CD1c-positive myeloid dendritic cell (primary cell): Measurements from ENCODE around the gene PLPPR1.
"Not testable (repeated sequence)": the region's sequence is repeated elsewhere in the genome, so short reads cannot be mapped to it uniquely, and the experiment has no call there.

Source experiments
- DNase-seq: peaks from one replicate; pipeline ENCODE4 v3.0.0-alpha.2; 2016; ENCODE audit errors: extremely low spot score

PLPPR1 gene

DNA sequence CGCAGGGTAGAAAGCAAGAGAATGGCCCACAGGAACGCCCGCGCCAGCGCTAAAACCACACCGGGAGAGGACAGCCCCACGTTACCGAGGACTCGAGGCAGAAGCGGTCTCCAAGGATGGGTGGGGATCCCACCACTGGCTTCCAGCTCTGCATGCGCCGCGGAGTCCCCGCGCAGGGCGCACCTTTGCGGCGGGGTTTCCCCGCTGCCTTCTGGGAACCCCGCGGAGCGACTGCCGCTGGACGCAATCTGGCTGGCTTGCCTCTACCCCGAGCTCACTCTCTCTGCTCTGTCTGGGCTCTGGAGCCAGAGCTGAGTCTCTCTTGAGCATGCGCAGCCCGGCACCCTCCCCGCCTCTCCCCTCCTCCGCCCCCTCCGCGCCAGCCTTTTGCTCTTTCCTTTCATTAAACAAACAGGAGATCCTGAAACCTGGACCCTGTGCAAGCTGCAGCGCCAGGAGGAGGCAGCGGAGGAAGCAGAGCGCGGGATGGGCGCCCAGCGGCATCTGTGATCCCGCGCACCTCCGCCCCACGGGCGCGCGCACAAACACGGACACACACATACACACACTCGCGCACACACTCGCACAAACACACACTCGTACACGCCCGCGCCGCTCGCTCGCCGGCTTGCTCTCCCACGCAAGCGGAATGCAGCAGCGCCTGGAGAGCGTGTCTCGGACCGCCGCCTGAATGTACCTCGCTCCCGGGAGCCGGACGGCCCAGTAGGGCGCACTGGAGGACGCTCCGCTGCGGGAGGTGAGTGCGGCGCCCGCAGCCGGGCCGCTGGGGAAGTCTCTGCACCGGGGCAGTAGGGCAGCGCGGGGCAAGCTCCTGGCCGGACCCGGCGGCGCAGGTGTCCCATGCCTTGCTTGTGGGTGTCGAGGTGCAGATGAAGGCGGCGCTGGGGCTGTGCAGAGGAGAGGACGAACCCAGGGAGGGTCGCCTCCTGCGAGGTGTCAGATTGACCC, at the start of gene PLPPR1:
TSS of gene PLPPR1 (plus strand) at position 382 of the 969 bp plus-strand sequence.
- DNase-seq: no peak

DNA sequence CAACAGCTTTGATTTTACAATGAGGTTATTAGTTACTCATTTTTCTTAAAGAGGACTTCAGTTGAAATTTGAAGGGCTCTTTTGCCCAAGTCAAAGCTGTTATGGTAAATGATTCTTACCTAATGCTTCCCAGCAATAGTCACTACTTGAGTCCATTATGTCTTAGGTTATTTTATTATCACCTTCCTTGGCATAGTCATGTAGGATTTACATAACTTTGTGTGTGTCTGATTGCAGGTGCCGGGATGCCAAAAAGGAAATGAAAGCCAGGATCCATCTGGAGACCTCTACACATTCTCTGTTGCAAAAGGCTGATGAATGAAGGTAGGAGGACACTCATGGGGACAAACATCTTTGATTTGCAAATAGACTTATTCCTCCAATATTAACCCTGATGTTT, 38.8 kb upstream of the PLPPR1 start:
- no peak for DNase-seq

DNA sequence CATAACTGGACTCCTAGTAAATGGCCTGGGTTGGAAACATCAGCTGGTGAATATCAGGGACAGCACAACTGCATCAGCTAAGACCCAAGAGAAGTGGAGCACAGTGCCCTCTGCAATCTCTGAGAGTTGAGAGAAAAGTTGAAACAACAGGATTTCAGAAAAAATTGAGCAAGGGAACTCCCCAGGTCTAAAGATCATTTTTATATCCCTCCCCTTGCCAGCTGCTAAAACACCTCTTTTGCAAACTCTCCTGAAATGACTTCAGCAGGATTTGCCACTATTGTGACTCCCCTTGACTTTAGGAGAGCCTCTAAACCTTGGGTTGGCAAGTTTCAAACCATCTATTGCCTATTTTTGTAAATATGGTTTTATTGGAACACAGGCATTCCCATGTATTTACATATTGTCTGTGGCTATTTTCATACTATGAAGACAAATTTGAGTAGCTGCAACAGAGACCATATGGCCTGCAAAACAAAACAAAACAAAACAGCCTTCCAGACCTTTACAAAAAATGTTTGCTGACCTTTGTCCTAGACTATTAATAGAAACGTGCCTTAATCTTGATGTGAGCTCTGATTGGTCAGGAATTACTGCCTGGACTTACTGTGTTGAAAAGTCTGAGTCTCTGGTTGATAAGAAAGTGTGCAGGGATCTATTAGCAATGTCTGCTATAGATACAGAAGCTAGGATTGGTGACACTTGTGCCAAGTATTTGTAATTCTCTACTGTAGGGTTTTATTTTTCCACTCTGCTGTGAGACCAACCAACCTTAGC, 37.7 kb upstream of the PLPPR1 start:
- no peak for DNase-seq

DNA sequence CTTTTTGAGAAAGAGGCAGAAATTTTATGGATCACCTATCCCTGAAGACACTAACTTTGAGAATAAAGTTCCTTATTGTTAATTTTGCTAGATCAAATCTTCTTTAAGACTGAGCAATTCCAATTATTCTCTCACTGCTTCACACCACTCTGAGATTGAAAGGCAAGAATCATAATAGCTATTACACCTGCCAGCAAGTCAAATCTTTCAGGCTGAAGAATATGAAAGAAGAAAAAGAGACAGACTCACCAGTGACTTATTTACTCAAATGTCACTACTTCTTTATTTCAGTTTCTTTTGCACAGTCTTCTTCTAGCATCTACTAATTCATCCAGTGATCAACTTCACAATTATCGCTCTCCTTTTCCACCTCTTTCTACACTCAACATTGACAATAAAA, 35.9 kb upstream of the PLPPR1 start:
- DNase-seq: no peak

DNA sequence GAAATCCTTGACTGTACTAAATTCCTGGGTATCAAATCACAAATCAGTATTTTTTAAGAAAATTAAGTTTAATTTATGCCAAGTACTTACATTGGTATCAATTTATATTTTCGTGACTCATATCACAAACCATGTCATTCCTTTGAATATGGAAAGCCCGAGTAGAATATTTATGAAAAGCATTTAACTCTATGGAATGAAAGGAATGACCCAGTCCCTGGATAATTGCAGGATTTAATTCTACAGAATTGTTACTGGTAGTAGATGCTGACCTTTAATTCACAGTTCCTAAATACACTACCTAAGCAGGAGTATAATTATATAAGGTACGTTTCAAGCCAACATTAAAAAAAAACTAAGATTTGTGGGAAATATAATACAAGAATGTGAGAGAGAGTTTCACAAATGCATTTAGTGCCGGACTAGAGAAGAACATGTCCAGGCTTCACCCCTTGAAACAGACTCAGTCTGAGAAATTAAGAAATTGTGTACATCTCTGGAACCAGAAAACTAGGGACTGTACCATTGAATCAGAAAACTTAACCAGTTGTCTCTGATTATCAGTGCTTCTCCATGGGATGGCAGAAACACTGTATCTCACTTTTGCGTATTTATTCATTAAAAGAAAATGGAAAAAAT, 28.5 kb upstream of the PLPPR1 start:
- DNase-seq: no peak

DNA sequence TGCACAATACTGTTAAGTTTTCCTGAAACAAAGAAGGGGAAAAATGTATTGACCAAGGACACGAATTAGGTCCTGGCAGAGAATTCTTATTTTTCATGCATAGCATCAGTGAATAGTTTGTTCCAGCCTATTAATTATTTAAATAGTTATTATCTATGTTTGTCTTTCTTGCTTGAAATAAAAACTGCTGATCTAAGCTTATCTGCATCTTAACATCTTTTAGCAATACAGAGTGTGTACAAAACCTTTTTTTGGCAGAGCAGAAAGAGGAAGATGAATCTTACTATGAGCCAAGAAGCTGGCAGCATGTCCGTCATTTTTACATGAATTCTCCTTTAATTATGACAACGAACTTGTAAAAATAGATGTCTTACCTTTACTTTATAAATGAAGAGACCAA, 23.3 kb upstream of the PLPPR1 start:
- DNase-seq: no peak

DNA sequence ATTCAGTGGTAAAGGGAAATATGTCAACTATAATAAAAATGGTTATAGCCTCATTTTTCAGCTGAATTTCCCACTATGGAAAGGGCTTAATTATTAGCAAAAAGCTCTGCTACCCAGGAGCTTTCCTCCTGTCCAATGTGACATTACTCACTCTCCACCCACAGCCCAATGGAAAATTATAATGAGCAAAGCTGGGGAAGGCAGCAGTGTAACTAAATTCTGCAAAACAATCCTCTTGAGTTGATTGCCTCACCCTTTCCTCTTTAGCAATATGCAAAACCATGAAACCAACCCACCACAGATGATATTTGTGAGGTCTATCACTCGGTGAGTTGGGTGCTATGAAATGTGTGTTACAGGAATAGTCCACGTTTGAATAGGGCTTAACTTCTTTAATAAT, 14.0 kb upstream of the PLPPR1 start:
- no peak for DNase-seq

DNA sequence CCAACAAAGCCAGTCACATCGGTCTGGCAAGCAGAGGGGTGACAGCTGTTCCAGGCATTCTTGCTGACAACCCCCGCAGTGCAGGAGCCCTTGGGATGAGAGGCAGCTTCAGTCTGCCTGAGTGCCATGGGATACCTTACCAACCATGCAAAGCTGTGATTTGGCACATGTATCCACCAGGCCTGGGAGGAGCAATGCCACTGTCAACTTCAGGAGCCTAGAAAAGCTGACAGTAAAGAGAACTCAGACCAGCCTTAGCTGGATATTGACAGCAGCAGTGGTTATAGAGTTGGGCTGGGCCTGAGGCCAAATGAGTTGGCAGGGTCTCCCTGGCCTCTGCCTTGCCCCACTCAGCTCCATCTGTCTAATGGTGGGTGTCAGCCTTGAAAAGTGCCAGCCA, 10.1 kb upstream of the PLPPR1 start:
- no peak for DNase-seq

DNA sequence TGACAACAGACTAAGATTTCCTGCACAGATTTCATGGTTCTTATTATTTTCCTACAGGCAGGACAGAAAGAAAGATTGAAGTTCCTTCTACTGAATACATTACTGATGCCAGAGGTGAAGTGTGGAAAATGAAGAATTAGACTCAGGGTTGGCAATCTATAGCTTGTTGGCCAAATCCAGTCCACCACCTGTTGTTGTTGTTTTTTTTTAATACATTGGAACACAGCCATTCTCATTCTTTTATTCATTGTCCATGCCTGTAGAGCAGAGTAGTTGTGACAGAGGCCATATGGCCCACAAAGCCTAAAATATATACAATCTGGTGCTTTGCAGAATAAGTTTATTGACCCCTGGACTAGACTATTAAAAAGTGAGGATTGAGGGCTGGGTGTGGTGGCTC, 5.8 kb upstream of the PLPPR1 start:
- DNase-seq: no peak

DNA sequence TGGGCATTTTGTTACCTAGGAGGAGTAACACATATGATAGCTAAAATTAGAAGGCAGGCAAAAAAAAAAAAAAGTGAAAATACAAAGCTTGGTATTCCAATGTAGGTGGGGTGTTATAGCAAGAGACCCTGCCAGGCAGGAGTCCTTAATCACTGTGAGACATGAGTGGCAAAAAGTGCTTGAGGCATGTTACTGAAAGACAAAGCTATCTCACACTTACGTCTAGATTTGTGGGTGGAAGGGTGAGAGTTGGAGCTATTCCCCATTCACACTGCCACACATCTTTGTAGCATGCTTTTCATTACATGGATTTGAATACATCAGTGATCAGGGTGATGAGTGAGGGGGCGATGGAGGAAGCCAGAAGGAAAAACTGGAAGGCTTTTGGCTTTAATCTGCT, 2.6 kb upstream of the PLPPR1 start:
- DNase-seq: no peak

DNA sequence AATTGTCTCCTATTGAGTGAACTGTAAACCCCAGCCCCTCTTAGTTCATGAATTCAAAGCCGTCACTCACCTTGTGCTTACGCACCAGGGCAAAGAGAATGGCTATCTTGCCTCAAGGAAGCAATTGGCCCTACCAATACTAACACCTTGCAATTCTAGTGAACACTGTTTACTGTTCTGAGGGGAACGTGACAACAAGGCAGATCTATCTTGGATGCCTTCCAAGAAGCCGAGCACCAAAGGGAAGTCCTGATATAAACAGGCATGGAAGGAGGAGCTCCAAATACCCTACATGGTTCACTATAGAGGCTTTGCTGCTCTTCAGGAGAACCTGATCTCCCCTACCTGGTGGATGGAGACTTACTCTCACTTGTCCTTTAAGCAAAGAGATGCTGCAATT, 1.7 kb upstream of the PLPPR1 start:
- DNase-seq: no peak

DNA sequence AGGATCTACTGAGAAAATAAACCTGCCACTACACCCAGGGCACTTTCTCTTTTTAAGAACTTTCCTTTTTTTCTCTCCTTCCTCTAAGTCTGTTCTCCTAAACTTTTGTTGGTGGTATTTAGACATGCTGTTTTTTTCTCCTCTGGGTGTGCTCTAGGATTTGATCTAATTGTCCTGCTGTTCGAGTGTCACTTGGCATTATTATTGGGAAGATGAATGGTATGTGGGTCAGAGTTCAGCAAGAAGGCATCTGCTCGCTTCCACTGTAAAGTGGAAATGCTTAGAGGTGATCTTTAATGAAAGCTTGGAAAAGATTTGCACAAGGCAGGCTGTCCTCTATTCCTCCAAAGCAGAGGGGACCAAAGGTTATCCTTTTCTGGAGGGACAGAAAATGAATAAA, 1.3 kb upstream of the PLPPR1 start:
- no peak for DNase-seq

DNA sequence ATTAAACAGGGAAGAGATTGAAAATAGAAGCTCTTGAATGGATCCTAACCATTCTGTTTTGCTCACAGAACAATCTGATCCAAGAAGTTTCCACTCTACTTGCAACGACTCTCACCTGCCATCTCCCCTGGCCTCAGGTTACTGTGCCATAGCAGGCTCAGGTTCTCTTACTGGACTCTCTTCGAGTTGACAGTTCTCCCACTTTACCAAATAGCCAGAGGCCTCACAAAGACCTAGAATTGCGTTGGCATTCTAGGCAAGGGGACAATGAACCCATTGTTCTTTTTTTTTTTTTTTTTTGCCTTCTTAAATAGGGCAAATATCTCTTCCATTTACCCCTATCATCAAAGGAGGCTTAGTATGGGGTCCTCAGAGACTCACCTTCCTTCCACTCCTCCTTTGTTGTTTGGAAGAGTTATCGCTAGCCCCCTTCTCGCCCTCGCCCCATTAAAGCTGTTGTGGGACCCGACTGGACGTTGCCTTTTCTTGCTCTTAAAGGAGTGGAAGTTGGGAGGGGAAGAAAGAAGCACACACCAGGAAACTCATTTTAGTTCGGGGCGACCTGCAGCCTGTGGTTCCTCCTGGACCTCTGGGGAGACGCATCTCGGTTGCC, 688 bp upstream of the PLPPR1 start:
- no peak for DNase-seq

DNA sequence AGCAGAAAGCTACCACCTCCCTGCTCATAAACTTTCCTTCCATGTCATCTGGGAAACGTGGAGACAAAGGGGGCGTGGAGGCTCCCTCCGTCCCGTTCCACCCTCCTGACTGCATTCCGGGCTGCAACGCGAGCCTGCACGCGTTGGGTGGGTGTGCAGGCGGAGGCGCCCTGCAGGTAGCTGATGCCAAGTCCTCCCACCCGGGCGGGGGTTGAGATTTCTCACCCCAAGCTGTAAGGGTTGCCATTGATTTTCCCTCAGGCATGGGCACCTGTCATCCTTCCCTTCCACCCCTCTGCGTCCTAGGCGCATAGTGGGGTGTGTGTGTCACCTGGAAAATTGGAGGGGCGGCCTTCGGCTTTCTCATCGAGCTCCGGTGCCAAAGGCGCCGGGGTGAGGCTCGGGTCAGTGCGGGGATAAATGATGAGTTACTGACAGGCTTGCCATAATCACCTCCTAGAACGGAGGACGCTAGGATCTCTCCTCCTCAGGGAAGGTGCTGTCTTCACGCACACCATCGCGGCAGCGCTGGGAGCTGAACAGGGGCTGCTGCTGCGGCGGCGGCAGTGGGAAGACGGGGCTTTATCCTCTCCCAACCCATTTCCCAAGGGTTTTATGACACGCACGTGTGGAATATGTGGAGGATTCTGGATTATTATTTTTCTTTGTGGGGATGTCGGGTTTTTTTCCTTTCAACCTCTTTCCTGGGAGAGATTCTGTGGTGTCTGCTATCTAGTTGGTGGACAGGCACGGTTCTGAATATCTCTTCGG, 973 bp downstream of the PLPPR1 start:
- DNase-seq: no peak

DNA sequence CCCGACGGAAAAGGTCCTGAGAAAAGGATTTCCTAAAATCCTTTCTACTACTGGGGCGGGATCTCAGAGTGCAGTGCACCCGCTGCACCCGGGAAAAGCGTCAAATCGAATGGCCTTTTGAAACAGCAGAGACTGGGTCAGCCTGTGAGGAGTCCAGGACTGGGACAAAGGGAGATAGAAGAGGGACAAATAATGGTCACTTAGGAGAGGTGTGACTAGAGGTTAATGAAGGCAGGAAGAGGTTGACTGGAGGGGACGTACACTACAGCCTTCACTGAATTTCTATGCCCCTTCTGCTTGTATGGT, 1.5 kb downstream of the PLPPR1 start:
- no peak for DNase-seq

DNA sequence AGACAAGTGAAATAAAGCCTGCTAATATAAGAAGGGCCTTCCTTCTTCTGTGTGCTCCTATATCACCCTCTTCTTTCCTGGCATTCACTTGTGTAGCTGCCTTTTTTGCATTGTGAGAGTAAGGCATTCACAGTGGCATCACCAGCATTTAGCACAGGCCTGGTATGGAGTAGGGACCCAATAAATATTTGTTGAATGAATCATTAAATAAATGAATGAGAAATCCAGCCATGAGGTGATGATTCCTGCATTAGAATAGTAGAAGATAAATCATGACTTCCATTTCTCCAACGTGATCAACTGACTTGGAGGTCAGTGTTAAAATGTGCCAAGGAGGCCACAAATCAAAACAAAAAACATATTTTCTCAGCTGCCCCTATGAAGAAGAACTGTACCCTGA, 3.9 kb downstream of the PLPPR1 start:
- no peak for DNase-seq

DNA sequence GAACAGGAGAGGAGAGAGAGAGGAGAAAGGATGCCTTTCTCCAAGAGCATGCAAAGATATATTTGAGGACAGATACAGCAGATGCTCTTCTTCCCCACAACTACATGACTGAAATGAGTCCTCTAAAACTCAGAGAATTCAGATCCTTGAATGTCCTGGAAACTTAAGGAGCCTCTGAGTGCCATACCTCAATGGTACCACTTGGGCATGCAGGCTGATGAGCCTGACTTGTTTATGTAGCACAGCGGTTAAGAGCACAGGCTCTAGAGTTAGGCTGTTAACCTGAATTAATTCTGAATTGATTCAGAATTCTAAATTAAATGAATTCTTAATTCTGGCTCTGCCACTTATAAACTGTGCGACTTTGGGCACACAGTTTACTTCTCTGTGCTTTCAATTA, 5.7 kb downstream of the PLPPR1 start:
- no peak for DNase-seq

DNA sequence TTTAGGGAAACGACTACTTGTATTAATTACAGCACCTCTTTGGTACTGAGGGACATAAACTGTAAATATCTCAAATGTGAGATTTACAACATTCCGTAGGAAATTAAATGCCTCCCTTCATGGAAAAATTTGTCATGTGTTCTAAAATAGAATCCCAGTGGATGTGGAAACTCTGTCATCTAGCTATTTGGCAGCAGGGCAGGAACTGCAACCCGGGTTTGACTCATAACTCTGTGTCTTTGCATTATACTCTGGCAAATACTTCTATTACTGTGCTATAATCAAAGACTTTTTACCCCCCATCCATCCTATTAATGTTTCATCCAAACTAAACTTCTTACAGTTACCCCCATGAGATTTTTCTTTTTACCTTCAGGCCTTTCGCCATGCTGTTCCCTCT, 6.6 kb downstream of the PLPPR1 start:
- no peak for DNase-seq

DNA sequence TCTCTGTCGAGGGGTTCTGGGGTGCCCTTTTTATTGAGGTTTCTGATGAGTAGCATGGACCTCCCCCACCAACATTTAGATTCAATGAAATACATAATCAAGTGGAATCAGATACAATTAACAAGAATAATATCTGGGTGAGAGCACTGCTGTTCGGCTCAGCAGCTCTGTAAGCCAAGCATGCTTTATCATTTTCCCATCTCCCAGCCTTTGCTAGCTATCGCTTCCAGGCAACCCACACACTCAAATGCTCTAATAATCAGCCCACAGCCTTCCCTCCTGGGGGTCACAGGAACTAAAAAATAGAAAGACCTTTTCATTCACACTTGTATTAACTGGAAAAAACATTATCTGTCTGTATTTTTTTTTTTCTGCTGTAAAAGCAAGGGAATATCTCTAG, 8.9 kb downstream of the PLPPR1 start:
- DNase-seq: no peak

DNA sequence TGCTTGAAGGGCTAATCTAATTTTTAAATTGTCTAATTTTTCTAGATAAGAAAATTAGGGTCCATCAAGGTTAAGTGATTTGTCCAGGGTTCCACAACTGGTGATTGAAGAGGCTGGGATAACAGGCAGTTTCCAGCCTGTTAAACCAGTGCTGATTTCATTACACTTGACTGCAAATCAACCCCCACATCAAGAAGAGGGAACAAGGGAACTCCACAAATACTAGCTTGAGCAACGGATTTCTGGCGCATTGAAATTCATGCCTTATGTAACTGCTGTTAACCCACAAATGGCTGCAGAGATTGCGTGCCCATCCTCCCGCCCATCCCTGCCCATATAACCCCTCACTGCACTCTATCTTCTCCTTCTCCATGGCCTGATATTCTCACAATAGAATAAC, 10.0 kb downstream of the PLPPR1 start:
- DNase-seq: no peak

DNA sequence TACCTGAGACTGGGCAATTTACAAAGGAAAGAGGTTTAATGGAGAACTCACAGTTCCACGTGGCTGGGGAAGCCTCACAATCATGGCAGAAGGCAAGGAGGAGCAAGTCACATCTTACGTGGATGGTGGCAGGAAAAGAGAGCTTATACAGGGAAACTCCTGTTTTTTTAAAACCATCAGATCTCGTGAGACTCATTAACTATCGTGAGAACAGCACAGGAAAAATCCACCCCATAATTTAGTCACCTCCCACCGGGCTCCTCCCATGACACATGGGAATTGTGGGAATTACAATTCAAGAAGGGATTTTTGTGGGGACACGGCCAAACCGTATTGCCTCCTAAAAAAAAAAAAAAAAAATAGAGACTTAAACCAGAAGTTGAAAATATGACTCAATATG, 11.1 kb downstream of the PLPPR1 start:
- DNase-seq: not testable (repeated sequence)
